ENCODE data around the gene TEX44. TPM values are rescaled to one million over a fixed set of nuclear protein-coding genes. Genes with fewer than 3 reads are reported as not detected.
A peak's percentile ranks its signal among the peaks of the same experiment; 100 is the strongest.

The TEX44 gene
- total and polyA plus RNA-seq, 2 of the 13 experiments (the other 11 are each of a cell fraction or from before 2014, with no cell fraction given), result not detected

DNA sequence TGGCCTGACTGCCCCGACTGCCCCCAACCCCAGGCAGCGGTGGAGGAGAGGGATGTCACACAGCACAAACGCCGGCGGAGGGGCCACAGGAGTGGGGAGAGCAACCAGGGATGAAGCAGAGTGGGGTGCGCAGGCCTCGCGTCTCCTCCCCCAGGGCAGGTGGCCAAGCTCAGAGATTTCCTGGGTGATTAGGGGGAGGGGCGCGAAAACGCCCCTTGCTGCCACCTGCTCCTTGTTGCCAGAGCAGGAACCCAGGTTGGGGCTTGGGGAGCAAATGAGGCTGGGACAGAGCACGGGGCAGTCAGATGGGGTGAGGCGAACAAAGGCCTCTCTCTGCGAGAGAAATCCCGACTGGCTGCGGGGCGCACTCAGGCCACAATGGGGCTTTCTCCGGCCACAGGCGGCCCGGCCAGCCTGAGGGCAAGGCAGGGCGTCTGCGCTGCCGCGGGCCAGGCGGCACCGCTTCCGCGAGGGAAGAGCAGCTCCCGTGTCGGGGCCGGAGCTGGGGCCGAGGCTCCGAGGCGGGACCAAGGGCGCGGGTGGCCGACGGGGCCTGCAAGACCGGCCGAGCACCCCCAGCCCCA is 11.5 kb downstream of the TEX44 start (continued):
- no peak for TF ChIP-seq ZNF530 (CRISPR knock-in tag; IDR thresholded peaks at IDR 0.05; ENCODE audit: low read depth)
- TF ChIP-seq ZNF326 (CRISPR knock-in tag; IDR thresholded peaks at IDR 0.05; ENCODE audit: borderline replicate concordance), result no peak
- TF ChIP-seq ZZZ3 (CRISPR knock-in tag; IDR thresholded peaks at IDR 0.05; ENCODE audit: borderline replicate concordance), result no peak
- TF ChIP-seq, protein P1, sequence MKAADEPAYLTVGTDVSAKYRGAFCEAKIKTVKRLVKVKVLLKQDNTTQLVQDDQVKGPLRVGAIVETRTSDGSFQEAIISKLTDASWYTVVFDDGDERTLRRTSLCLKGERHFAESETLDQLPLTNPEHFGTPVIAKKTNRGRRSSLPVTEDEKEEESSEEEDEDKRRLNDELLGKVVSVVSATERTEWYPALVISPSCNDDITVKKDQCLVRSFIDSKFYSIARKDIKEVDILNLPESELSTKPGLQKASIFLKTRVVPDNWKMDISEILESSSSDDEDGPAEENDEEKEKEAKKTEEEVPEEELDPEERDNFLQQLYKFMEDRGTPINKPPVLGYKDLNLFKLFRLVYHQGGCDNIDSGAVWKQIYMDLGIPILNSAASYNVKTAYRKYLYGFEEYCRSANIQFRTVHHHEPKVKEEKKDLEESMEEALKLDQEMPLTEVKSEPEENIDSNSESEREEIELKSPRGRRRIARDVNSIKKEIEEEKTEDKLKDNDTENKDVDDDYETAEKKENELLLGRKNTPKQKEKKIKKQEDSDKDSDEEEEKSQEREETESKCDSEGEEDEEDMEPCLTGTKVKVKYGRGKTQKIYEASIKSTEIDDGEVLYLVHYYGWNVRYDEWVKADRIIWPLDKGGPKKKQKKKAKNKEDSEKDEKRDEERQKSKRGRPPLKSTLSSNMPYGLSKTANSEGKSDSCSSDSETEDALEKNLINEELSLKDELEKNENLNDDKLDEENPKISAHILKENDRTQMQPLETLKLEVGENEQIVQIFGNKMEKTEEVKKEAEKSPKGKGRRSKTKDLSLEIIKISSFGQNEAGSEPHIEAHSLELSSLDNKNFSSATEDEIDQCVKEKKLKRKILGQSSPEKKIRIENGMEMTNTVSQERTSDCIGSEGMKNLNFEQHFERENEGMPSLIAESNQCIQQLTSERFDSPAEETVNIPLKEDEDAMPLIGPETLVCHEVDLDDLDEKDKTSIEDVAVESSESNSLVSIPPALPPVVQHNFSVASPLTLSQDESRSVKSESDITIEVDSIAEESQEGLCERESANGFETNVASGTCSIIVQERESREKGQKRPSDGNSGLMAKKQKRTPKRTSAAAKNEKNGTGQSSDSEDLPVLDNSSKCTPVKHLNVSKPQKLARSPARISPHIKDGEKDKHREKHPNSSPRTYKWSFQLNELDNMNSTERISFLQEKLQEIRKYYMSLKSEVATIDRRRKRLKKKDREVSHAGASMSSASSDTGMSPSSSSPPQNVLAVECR (CRISPR knock-in tag; IDR thresholded peaks at IDR 0.05; ENCODE audit: borderline replicate concordance), result no peak
- no peak for TF ChIP-seq HDAC6 (IDR thresholded peaks at IDR 0.05; ENCODE audit: low read depth, low read length)
- no peak for TF ChIP-seq ZNF460 (CRISPR knock-in tag; IDR thresholded peaks at IDR 0.05; ENCODE audit: borderline replicate concordance)
- 0 out of 2 replicates have a peak, but pooled peaks have one; percentile 16 for TF ChIP-seq MTA1 (CRISPR knock-in tag; IDR thresholded peaks at IDR 0.05; ENCODE audit: borderline replicate concordance)
- TF ChIP-seq ZNF776 (CRISPR knock-in tag; IDR thresholded peaks at IDR 0.05), result peak; percentile 44; the same call in 1 of the 2 replicates
- TF ChIP-seq ZBTB44 (CRISPR knock-in tag; IDR thresholded peaks at IDR 0.05), result no peak
- TF ChIP-seq ISL2 (CRISPR knock-in tag; IDR thresholded peaks at IDR 0.05), result 0 out of 2 replicates have a peak, but pooled peaks have one; percentile 3
